K562 (cell line): Measurements from ENCODE around the gene EEF2K. TPM values are rescaled to one million over a fixed set of nuclear protein-coding genes. Genes with fewer than 3 reads are reported as not detected.

Experiments used
- ATF1 ChIP-seq, 2 experiments: fragments of 450-650 bp in 1 of 2; IDR thresholded peaks; 2 replicates each; pipeline ENCODE4 v1.6.1; 2016; ENCODE audit warnings: missing compliant biosample characterization in 1 of 2, missing genetic modification characterization in 1 of 2
- BMI1 ChIP-seq: fragments of 150-350 bp; IDR thresholded peaks from 2 replicates; pipeline ENCODE4 v1.6.1; 2014; ENCODE audit warnings: low read length
- KAT8 ChIP-seq: fragments of 450-650 bp; IDR thresholded peaks from 2 replicates; pipeline ENCODE4 v1.6.1; 2016; ENCODE audit warnings: low read depth, mild to moderate bottlenecking
- MAX ChIP-seq: sonication (generic); formaldehyde crosslinking; IDR thresholded peaks from 2 replicates; pipeline ENCODE4 v1.9.0; 2022; ENCODE audit warnings: mild to moderate bottlenecking, missing genetic modification reagents
- RAD21 ChIP-seq, 2 experiments: fragments of 250-450 bp in 1 of 2; fragments of 450-650 bp in 1 of 2; sonication (Bioruptor Pico) in 1 of 2; formaldehyde crosslinking in 1 of 2; IDR thresholded peaks in 1 of 2; conservative IDR thresholded peaks in 1 of 2; 2 replicates each; pipeline versions ENCODE4 v1.4.0 to v1.8.0; 2020 to 2022; ENCODE audit warnings: mild to moderate bottlenecking in 2 of 2, moderate library complexity in 1 of 2
- RBM22 ChIP-seq: fragments of 200-400 bp; formaldehyde crosslinking; IDR thresholded peaks from 2 replicates; pipeline ENCODE4 v1.6.1; 2018; ENCODE audit warnings: low read length, low read depth; ENCODE audit not compliant: poor library complexity, severe bottlenecking
- SMC3 ChIP-seq: conservative IDR thresholded peaks from 2 replicates; pipeline ENCODE4 v1.6.1; 2011; ENCODE audit warnings: low read depth, low read length, improper control_type of control experiment; ENCODE audit not compliant: insufficient read depth
- STAG1 ChIP-seq: sonication (generic); formaldehyde crosslinking; IDR thresholded peaks from 2 replicates; pipeline ENCODE4 v1.5.0; 2020; ENCODE audit warnings: missing genetic modification reagents, borderline replicate concordance
- XRCC5 ChIP-seq: fragments of 200-400 bp; formaldehyde crosslinking; IDR thresholded peaks from 2 replicates; pipeline ENCODE4 v1.6.1; 2017; ENCODE audit warnings: low read depth, mild to moderate bottlenecking, low read length
- ZFP36 ChIP-seq: fragments of 150-350 bp; IDR thresholded peaks from 2 replicates; pipeline ENCODE4 v1.6.1; 2018; ENCODE audit warnings: low read length, low read depth; ENCODE audit not compliant: partially characterized antibody
- ZNF551 ChIP-seq: fragments of 250-450 bp; sonication (Bioruptor Pico); IDR thresholded peaks from 2 replicates; pipeline ENCODE4 v1.5.0; 2021; ENCODE audit warnings: mild to moderate bottlenecking, moderate library complexity
- polyA plus RNA-seq, 8 experiments: library from polyadenylated mRNA; depleted of rRNA in 4 of 8; stranded (reverse) in 5 of 8; unstranded in 3 of 8; fragments of >200 nt; fragmentation: Nextera tagmentation in 2 of 8; fragmentation: Illumina TruSeq in 1 of 8; extraction: Ambion mirVana in 2 of 8; extraction: Trizol in 1 of 8; gene quantifications; 2 replicates each; pipeline versions ENCODE4 v1.2.1 to v1.2.3, GENCODE V29; 2011 to 2014; ENCODE audit warnings: inconsistent platforms in 1 of 8, missing spikeins in 1 of 8
- total RNA-seq, 7 experiments: library from RNA; depleted of rRNA in 6 of 7; stranded (reverse); fragments of >200 nt in 6 of 7; fragmentation: Illumina TruSeq in 2 of 7; extraction: Trizol in 2 of 7; gene quantifications; 2 replicates each; pipeline versions ENCODE4 v1.2.1 to v1.2.3, GENCODE V29; 2011 to 2021; ENCODE audit warnings: low replicate concordance in 1 of 7
- TF ChIP-seq, protein P1 (sequence below): sonication (generic); formaldehyde crosslinking; IDR thresholded peaks from 2 replicates; pipeline ENCODE4 v1.8.1; 2023; ENCODE audit warnings: mild to moderate bottlenecking, missing genetic modification reagents
- TF ChIP-seq, protein P2 (sequence below), 2 experiments: fragments of 450-650 bp; formaldehyde crosslinking in 1 of 2; IDR thresholded peaks; 2 replicates each; pipeline versions ENCODE4 v1.4.0 to v1.6.1; 2014 to 2020; ENCODE audit warnings: mild to moderate bottlenecking in 2 of 2, borderline replicate concordance in 1 of 2, low read depth in 1 of 2
- TF ChIP-seq, protein P3 (sequence below): sonication (generic); formaldehyde crosslinking; IDR thresholded peaks from 2 replicates; pipeline ENCODE4 v1.9.0; 2022; ENCODE audit warnings: mild to moderate bottlenecking, missing genetic modification reagents

EEF2K gene
- total and polyA plus RNA-seq, 9 of the 15 experiments (the other 6 are each of a cell fraction or from before 2014, with no cell fraction given), result 3.0 to 35.2 (median 12.2) TPM

GRCh38 chr16:22321340-22322001 lies 115.4 kb downstream of the EEF2K start (continued):
- TF ChIP-seq SMC3 (peak; percentile 85), MAX (peak; percentile 42; the same call in 1 of the 2 replicates), KAT8 (no peak), RAD21 (CRISPR knock-in tag; conservative IDR thresholded peaks at IDR 0.05 in 1 of 2, IDR thresholded peaks at IDR 0.05 in 1 of 2) (peak; percentile 87 to 92), STAG1 (peak; percentile 91), ZFP36 (peak; percentile 12), ATF1 (CRISPR knock-in tag; IDR thresholded peaks at IDR 0.05) (no peak), ATF1 (tag; IDR thresholded peaks at IDR 0.05) (peak; percentile 41), RBM22 (no peak), BMI1 (no peak), XRCC5 (peak; percentile 53; the same call in 1 of the 2 replicates), ZNF551 (CRISPR knock-in tag) (no peak)
- TF ChIP-seq, protein P1, sequence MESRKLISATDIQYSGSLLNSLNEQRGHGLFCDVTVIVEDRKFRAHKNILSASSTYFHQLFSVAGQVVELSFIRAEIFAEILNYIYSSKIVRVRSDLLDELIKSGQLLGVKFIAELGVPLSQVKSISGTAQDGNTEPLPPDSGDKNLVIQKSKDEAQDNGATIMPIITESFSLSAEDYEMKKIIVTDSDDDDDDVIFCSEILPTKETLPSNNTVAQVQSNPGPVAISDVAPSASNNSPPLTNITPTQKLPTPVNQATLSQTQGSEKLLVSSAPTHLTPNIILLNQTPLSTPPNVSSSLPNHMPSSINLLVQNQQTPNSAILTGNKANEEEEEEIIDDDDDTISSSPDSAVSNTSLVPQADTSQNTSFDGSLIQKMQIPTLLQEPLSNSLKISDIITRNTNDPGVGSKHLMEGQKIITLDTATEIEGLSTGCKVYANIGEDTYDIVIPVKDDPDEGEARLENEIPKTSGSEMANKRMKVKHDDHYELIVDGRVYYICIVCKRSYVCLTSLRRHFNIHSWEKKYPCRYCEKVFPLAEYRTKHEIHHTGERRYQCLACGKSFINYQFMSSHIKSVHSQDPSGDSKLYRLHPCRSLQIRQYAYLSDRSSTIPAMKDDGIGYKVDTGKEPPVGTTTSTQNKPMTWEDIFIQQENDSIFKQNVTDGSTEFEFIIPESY (CRISPR knock-in tag), result peak; percentile 96
- TF ChIP-seq, protein P2, sequence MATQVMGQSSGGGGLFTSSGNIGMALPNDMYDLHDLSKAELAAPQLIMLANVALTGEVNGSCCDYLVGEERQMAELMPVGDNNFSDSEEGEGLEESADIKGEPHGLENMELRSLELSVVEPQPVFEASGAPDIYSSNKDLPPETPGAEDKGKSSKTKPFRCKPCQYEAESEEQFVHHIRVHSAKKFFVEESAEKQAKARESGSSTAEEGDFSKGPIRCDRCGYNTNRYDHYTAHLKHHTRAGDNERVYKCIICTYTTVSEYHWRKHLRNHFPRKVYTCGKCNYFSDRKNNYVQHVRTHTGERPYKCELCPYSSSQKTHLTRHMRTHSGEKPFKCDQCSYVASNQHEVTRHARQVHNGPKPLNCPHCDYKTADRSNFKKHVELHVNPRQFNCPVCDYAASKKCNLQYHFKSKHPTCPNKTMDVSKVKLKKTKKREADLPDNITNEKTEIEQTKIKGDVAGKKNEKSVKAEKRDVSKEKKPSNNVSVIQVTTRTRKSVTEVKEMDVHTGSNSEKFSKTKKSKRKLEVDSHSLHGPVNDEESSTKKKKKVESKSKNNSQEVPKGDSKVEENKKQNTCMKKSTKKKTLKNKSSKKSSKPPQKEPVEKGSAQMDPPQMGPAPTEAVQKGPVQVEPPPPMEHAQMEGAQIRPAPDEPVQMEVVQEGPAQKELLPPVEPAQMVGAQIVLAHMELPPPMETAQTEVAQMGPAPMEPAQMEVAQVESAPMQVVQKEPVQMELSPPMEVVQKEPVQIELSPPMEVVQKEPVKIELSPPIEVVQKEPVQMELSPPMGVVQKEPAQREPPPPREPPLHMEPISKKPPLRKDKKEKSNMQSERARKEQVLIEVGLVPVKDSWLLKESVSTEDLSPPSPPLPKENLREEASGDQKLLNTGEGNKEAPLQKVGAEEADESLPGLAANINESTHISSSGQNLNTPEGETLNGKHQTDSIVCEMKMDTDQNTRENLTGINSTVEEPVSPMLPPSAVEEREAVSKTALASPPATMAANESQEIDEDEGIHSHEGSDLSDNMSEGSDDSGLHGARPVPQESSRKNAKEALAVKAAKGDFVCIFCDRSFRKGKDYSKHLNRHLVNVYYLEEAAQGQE (IDR thresholded peaks at IDR 0.05; ENCODE audit: borderline replicate concordance), result peak; percentile 65; the same call in 1 of the 2 replicates
- TF ChIP-seq, protein P2 (CRISPR knock-in tag; IDR thresholded peaks at IDR 0.05; ENCODE audit: low read depth), result no peak
- TF ChIP-seq, protein P3, sequence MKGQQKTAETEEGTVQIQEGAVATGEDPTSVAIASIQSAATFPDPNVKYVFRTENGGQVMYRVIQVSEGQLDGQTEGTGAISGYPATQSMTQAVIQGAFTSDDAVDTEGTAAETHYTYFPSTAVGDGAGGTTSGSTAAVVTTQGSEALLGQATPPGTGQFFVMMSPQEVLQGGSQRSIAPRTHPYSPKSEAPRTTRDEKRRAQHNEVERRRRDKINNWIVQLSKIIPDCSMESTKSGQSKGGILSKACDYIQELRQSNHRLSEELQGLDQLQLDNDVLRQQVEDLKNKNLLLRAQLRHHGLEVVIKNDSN, result 0 out of 2 replicates have a peak, but pooled peaks have one; percentile 21
